ENCODE data around the gene PIP4K2A.
"Not testable (repeated sequence)": the region's sequence is repeated elsewhere in the genome, so short reads cannot be mapped to it uniquely, and the experiment has no call there.

PIP4K2A gene

DNA sequence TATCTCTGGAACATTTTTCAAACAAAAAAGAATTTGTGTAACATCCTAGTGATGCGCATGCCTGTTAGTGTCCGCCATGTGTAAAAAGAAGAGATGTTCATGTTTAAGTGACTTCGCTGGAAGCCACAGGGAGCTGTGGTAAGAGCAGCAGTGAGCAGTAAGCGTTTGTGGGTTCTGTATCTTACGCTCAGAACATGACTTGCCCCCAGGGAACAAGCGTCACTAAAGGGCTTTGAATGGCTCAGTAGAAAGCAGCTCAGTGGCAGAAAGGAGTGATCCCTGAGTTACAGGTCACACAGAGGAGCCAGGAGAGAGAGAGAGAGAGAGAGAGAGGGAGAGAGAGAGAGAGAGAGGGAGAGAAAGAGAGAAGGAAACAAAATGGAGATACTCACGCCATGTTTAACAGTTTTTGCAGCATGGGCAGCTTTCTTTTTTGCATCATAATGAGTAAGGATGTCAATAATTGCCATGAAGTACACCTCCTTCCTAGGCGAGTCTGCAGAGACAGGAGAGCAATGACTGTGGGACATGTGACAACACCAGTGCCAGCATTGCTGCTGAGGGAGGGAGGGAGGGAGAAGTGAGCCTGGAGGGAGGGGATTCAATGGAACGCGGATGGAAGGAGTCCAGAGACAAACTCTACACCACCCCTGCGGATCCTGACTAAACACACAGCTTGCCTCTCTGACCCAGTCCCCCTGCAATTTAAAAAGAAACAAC, 174.6 kb downstream of the PIP4K2A start:
- H3K27ac ChIP-seq (ENCODE audit: low read depth, low read length, severe bottlenecking) = no peak overlapping the region
- no peak overlapping the region for H3K4me3 ChIP-seq (ENCODE audit: extremely low read depth, insufficient read depth, low read length, poor library complexity, severe bottlenecking)
- H3K9me3 ChIP-seq (ENCODE audit: control insufficient read depth, low read length) = no peaks in the 10 kb centered on the region
- H3K36me3 ChIP-seq (ENCODE audit: control insufficient read depth, insufficient read depth, low read length) = peaks cover 64% of the 10 kb centered on the region
- peaks cover 5% of the 10 kb centered on the region for H3K4me1 ChIP-seq (ENCODE audit: control insufficient read depth, insufficient read depth, low read length, poor library complexity, severe bottlenecking)
- WGBS, 2 experiments (ENCODE audit: insufficient coverage in 2 of 2) = 89 to 91% methylated on average over 7 to 8 of the region's 11 CpGs

DNA sequence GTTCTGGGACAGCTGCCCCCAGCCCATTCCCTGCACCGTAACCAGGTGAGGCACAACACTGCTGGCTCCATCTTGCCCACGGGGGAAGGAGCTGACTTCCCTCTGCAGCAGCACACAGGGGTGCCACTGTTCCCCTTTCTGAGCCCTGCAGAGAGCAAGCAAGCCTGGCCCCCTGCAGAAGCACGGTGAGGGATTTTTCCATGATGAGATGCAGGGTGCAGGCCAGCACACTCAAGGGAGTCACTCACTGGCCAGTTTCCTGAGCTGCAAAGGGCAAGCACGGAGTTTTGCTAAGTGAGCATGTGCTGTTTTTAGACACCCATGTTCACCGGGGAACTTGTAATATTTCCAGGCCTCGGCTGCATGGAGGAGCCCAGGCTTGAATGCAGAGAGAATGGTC, 176.6 kb downstream of the PIP4K2A start:
- H3K36me3 ChIP-seq (ENCODE audit: control insufficient read depth, insufficient read depth, low read length) = peaks cover 52% of the 10 kb centered on the region
- no peak overlapping the region for H3K27ac ChIP-seq (ENCODE audit: low read depth, low read length, severe bottlenecking)
- WGBS, 2 experiments (ENCODE audit: insufficient coverage in 2 of 2) = 90 to 92% methylated on average over 6 of the region's 6 CpGs
- H3K4me1 ChIP-seq (ENCODE audit: control insufficient read depth, insufficient read depth, low read length, poor library complexity, severe bottlenecking) = peaks cover 8% of the 10 kb centered on the region
- no peak overlapping the region for H3K4me3 ChIP-seq (ENCODE audit: extremely low read depth, insufficient read depth, low read length, poor library complexity, severe bottlenecking)
- H3K9me3 ChIP-seq (ENCODE audit: control insufficient read depth, low read length) = no peaks in the 10 kb centered on the region

DNA sequence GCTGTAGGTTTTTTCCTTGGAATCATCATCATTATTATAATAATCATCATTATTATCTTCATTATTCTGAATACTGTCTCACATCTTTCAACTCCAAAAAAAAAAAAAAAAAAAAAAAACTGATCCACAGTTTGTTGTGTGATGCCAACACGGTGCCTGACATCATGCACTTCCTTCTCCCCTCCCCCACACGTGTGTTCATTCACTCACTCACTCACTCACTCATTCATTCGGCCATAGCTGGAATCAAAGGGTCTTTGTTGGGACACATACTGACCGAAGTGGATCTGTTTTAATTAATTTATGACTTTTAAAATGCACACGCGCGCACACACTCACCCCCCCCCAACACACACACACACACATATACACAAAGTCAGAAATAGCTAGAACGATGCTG, 177.8 kb downstream of the PIP4K2A start:
- Histone ChIP-seq H3K4me3 (ENCODE audit: extremely low read depth, insufficient read depth, low read length, poor library complexity, severe bottlenecking) (no peak overlapping the region), H3K9me3 (ENCODE audit: control insufficient read depth, low read length) (no peaks in the 10 kb centered on the region), H3K4me1 (ENCODE audit: control insufficient read depth, insufficient read depth, low read length, poor library complexity, severe bottlenecking) (peaks cover 8% of the 10 kb centered on the region), H3K36me3 (ENCODE audit: control insufficient read depth, insufficient read depth, low read length) (peaks cover 45% of the 10 kb centered on the region), H3K27ac (ENCODE audit: low read depth, low read length, severe bottlenecking) (no peak overlapping the region)
- 86 to 96% methylated on average over 3 to 4 of the region's 8 CpGs for WGBS, 2 experiments (ENCODE audit: insufficient coverage in 2 of 2)

DNA sequence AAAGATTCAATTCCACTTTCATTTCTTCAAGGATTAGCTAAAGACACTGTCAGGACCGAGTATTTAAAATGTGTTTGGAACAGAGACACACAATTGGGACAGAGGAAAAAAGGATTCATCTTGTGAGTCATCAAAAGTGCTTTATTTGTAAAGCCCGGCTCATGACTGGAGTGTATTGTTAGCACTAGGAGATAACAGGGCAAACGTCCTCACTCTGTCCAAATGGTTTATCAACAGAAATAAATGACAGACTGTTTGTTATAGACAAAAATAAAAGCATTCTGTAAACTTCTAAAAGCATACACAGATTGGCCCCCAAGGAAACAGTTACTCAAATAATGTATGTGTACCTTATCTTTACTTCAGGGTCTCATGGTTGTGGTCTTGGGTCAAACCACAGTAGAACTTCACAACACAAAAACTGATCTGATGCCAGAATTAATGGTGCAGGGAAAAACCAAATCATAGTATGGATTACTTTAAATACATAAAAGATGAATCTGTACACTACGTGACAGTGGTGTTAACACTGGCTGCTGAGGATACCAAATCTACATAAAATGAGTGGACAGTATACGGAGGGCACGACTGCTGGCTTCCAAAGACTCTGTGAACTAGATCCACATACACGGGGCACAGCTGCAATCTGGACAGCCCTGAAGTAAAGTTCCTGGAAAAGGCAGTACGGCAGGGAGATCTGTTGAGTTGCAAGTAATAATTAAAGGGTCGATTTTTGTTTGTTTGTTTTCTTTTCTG, 179.4 kb downstream of the PIP4K2A start:
- 93 to 95% methylated on average over 4 to 6 of the region's 9 CpGs for WGBS, 2 experiments (ENCODE audit: insufficient coverage in 2 of 2)
- H3K4me1 ChIP-seq (ENCODE audit: control insufficient read depth, insufficient read depth, low read length, poor library complexity, severe bottlenecking) = peaks cover 8% of the 10 kb centered on the region
- H3K9me3 ChIP-seq (ENCODE audit: control insufficient read depth, low read length) = peaks cover 8% of the 10 kb centered on the region
- H3K27ac ChIP-seq (ENCODE audit: low read depth, low read length, severe bottlenecking) = no peak overlapping the region
- H3K36me3 ChIP-seq (ENCODE audit: control insufficient read depth, insufficient read depth, low read length) = peaks cover 34% of the 10 kb centered on the region
- no peak overlapping the region for H3K4me3 ChIP-seq (ENCODE audit: extremely low read depth, insufficient read depth, low read length, poor library complexity, severe bottlenecking)

- peaks cover 8% of the 10 kb centered on the region for H3K9me3 ChIP-seq (ENCODE audit: control insufficient read depth, low read length)
- H3K4me3 ChIP-seq (ENCODE audit: extremely low read depth, insufficient read depth, low read length, poor library complexity, severe bottlenecking) = no peak overlapping the region
- no CpG with 5 or more reads among the region's 2 CpGs for WGBS, 2 experiments (ENCODE audit: insufficient coverage in 2 of 2)
- H3K36me3 ChIP-seq (ENCODE audit: control insufficient read depth, insufficient read depth, low read length) = no peaks in the 10 kb centered on the region
- H3K4me1 ChIP-seq (ENCODE audit: control insufficient read depth, insufficient read depth, low read length, poor library complexity, severe bottlenecking) = peaks cover 8% of the 10 kb centered on the region
- H3K27ac ChIP-seq (ENCODE audit: low read depth, low read length, severe bottlenecking) = no peak overlapping the region
Measured at GRCh38 chr10:22531441-22531840, 182.9 kb downstream of the PIP4K2A start.

GRCh38 chr10:22531008-22531407, 183.4 kb downstream of the PIP4K2A start:
- H3K9me3 ChIP-seq (ENCODE audit: control insufficient read depth, low read length) = peaks cover 8% of the 10 kb centered on the region
- H3K27ac ChIP-seq (ENCODE audit: low read depth, low read length, severe bottlenecking) = no peak overlapping the region
- WGBS, 2 experiments (ENCODE audit: insufficient coverage in 2 of 2) = 84 to 100% methylated on average over 2 of the region's 3 CpGs
- no peak overlapping the region for H3K4me3 ChIP-seq (ENCODE audit: extremely low read depth, insufficient read depth, low read length, poor library complexity, severe bottlenecking)
- no peaks in the 10 kb centered on the region for H3K36me3 ChIP-seq (ENCODE audit: control insufficient read depth, insufficient read depth, low read length)
- H3K4me1 ChIP-seq (ENCODE audit: control insufficient read depth, insufficient read depth, low read length, poor library complexity, severe bottlenecking) = peaks cover 8% of the 10 kb centered on the region

DNA sequence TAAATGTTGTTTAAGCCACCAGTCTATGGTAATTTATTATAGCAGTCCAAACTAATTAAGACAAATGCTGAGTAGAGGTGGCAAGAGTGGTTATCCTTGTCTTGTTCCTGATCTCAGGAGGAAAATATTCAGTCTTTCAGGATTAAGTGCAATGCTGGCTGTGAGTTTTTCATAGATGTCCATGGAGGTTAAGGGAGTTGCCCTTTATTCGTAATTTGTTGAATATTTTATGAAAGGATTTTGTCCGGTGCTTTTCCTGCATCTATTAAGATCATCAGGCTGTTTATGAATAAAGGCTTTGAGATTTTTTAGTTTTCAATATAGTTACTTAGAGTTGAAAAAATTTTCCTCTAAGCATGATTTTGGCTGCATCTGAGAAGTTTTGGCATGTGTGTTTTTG, 186.9 kb downstream of the PIP4K2A start:
- H3K27ac ChIP-seq (ENCODE audit: low read depth, low read length, severe bottlenecking) = no peak overlapping the region
- H3K4me3 ChIP-seq (ENCODE audit: extremely low read depth, insufficient read depth, low read length, poor library complexity, severe bottlenecking) = no peak overlapping the region
- H3K4me1 ChIP-seq (ENCODE audit: control insufficient read depth, insufficient read depth, low read length, poor library complexity, severe bottlenecking) = no peaks in the 10 kb centered on the region
- no peaks in the 10 kb centered on the region for H3K36me3 ChIP-seq (ENCODE audit: control insufficient read depth, insufficient read depth, low read length)
- 100% methylated on average over 1 of the region's 2 CpGs; no CpG with 5 or more reads in 1 of the 2 experiments for WGBS, 2 experiments (ENCODE audit: insufficient coverage in 2 of 2)
- peaks cover 8% of the 10 kb centered on the region for H3K9me3 ChIP-seq (ENCODE audit: control insufficient read depth, low read length)

DNA sequence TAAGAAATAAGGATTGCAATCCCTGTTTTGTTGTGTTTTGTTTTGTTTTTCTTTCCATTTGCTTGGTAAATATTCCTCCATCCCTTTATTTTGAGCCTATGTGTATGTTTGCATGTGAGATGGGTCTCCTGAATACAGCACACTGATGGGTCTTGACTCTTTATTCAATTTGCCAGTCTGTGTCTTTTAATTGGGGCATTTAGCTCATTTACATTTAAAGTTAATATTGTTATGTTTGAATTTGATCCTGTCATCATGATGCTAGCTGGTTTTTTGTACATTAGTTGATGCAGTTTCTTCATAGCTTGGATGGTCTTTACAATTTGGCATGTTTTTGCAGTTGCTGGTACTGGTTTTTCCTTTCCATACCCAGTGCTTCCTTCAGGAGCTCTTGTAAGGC, 190.0 kb downstream of the PIP4K2A start:
- not testable (repeated sequence) for H3K4me3 ChIP-seq (ENCODE audit: extremely low read depth, insufficient read depth, low read length, poor library complexity, severe bottlenecking); H3K9me3 ChIP-seq (ENCODE audit: control insufficient read depth, low read length); H3K36me3 ChIP-seq (ENCODE audit: control insufficient read depth, insufficient read depth, low read length); H3K27ac ChIP-seq (ENCODE audit: low read depth, low read length, severe bottlenecking); H3K4me1 ChIP-seq (ENCODE audit: control insufficient read depth, insufficient read depth, low read length, poor library complexity, severe bottlenecking)

- H3K27ac ChIP-seq (ENCODE audit: low read depth, low read length, severe bottlenecking); H3K9me3 ChIP-seq (ENCODE audit: control insufficient read depth, low read length); H3K4me1 ChIP-seq (ENCODE audit: control insufficient read depth, insufficient read depth, low read length, poor library complexity, severe bottlenecking); H3K4me3 ChIP-seq (ENCODE audit: extremely low read depth, insufficient read depth, low read length, poor library complexity, severe bottlenecking); H3K36me3 ChIP-seq (ENCODE audit: control insufficient read depth, insufficient read depth, low read length): not testable (repeated sequence)
Measured at GRCh38 chr10:22520645-22521044, 193.7 kb downstream of the PIP4K2A start.

GRCh38 chr10:22518167-22518724, 196.1 kb downstream of the PIP4K2A start:
- H3K9me3 ChIP-seq (ENCODE audit: control insufficient read depth, low read length) = no peaks in the 10 kb centered on the region
- WGBS, 2 experiments (ENCODE audit: insufficient coverage in 2 of 2) = 90 to 94% methylated on average over 2 of the region's 3 CpGs
- no peaks in the 10 kb centered on the region for H3K36me3 ChIP-seq (ENCODE audit: control insufficient read depth, insufficient read depth, low read length)

DNA sequence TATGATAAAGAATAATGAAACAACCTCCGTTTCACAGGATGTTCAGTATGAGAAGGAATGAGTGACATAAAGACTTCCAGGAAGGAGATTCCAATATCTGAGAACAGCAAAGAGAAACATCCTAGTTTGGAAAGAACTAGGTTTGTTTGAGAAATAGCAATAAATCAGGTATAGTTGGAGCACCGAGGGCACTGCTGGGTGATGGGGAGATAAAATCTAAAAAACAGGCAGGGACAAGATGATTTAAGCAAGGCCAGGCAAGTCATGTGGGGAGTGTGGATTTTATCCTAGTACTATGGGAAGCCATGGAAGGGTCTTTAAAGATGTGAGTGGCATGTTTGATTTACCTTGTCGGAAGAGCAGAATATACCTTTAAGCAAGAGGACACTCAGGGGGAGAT, 199.4 kb downstream of the PIP4K2A start:
- Histone ChIP-seq H3K9me3 (ENCODE audit: control insufficient read depth, low read length) (no peaks in the 10 kb centered on the region), H3K27ac (ENCODE audit: low read depth, low read length, severe bottlenecking) (no peak overlapping the region), H3K36me3 (ENCODE audit: control insufficient read depth, insufficient read depth, low read length) (no peaks in the 10 kb centered on the region), H3K4me1 (ENCODE audit: control insufficient read depth, insufficient read depth, low read length, poor library complexity, severe bottlenecking) (no peaks in the 10 kb centered on the region), H3K4me3 (ENCODE audit: extremely low read depth, insufficient read depth, low read length, poor library complexity, severe bottlenecking) (no peak overlapping the region)
- 88 to 95% methylated on average over 3 of the region's 3 CpGs for WGBS, 2 experiments (ENCODE audit: insufficient coverage in 2 of 2)

More at GRCh38 chr10:22518167-22518724, 196.1 kb downstream of the PIP4K2A start:
- Histone ChIP-seq H3K4me1 (ENCODE audit: control insufficient read depth, insufficient read depth, low read length, poor library complexity, severe bottlenecking) (no peaks in the 10 kb centered on the region), H3K4me3 (ENCODE audit: extremely low read depth, insufficient read depth, low read length, poor library complexity, severe bottlenecking) (no peak overlapping the region), H3K27ac (ENCODE audit: low read depth, low read length, severe bottlenecking) (no peak overlapping the region)

Measured in mesodermal cell (in vitro differentiated cells).